GDM1 (cell line): ENCODE measurements around the gene CMIP.
A peak's percentile ranks its signal among the peaks of the same experiment; 100 is the strongest.
"Not testable (repeated sequence)": the region's sequence is repeated elsewhere in the genome, so short reads cannot be mapped to it uniquely, and the experiment has no call there.

ENCODE experiments used
- DNase-seq: peaks from one replicate; lab custom pipeline; 2025; lab: John Stamatoyannopoulos, UW

CMIP gene

DNA sequence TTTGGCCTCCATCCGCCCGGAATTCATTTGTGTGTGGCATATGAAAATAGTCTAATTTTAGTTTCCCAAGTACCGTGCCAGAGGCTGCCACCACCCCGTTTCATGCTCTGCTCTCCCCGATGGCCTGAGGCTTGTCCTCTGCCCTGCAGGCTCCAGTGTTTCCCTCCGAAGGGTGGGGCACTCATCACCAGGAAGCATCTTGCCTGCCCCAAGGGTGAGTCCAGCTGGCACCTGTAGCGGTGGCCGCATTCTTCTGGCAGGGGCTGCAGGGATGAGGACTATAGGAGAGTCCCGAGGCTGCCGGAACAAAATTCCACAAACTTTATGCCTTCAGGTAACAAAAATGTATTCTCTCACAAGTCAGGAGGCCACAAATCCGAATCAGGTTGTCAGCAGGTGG, 23.1 kb upstream of the CMIP start:
- DNase-seq = no peak

DNA sequence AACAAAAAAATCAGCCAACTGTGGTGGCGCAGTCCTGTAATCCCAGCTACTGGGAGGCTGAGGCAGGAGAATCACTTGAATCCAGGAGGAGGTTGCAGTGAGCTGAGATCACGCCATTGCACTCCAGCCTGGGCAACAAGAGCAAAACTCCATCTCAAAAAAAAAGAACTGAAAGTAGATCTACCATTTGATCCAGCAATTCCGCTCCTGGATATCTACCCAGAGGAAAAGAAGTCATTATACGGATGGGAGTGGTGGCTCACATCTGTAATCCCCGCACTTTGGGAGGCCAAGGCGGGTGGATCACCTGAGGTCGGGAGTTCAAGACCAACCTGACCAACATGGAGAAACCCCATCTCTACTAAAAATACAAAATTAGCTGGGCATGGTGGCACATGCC, 22.5 kb upstream of the CMIP start:
- not testable (repeated sequence) for DNase-seq

DNA sequence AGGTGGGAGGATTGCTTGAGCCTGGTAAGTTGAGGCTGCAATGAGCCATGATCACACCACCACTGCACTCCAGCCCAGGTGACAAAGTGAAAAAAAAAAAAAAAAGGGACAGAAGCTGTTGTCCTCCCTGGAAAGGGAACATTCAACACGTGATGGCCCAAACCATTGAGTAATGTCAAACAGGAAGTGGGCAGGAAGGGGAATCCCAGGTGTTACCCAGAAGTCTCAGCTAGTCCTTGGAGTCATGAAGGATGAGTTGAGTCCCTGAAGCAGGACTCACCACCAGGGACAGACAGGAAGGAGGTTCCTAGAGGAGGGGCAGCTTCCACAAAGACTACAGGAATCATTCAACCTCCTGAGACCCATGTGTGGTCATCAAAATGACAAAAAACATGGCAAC, 19.8 kb upstream of the CMIP start:
- DNase-seq = no peak

DNA sequence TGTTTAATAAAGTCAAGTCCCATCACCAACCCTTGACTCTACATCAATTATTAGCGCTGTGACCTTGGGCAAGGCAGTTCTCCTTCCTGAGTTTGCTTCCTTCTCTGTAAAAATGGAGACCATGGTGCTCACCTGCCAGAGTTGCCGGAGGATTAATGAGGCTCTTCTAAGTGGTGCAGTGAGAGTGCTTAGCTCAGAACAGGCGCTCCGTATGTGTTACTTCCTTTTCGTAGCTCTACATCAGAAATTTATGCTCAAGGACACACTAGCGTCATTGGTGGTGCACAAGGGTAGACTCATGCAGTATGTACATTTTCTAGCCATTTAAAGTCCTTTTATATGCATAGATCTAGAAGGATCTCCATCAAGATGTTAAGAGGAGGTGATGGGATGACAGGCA, 17.4 kb upstream of the CMIP start:
- DNase-seq = no peak

DNA sequence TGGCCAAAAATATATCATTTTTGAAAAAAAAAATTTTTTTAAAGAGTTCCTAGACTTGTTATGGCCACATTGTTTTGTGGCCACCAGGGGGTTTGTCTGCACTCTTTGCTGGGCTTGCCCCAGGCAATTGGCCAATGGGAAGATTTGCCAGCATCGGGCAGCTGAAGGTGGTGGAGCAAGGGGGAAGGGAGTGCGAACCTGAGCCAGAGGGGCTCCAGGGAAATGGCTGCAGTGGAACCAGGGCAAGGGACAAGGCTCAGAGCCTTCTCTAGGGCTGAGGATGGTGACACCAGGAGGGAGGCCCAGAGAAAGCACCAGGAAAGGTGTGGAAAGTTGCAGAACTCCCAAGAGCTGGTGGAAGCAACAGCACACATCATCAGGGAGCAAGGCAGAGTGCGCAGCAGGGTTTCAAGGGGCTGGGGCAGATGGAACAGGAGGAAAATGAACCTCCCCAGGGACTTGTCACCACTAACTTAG, 15.5 kb upstream of the CMIP start:
- DNase-seq = no peak

DNA sequence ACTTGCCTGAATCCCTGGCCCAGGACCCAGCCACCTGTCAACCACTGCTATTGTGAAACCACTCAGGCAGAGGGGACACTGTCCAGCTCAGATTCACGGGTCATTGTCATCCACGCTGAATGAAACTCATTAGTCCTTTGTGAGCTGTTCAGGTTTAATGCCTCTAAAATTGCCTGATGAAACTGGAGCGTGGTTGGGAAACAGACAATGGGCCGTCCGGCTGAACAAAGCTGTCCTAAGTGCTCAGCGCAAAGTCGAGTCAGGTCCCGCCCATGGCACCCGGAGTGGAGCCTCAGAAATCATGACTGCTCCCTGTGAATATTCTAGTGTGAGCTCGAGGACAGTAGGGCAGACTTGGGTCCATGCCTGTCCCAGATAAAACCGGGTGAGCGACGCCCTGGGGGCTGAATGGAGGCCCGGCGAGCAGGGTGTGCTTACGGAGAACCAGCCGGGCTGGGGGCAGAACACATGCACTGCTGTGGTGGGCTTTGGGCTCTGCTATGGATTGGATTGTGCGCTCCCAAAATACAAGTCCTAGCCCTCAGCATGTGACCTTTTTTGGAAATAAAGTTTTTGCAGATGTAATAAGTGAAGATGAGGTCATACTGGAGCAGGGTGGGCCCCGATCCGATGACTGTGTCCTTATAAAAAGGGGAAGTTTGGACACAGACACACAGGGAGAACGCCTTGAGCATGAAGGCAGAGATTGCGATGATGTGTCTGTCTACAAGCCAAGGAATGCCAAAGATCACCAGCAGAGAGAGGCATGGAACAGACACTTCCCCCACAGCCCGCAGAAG, 12.9 kb upstream of the CMIP start:
- DNase-seq = no peak

DNA sequence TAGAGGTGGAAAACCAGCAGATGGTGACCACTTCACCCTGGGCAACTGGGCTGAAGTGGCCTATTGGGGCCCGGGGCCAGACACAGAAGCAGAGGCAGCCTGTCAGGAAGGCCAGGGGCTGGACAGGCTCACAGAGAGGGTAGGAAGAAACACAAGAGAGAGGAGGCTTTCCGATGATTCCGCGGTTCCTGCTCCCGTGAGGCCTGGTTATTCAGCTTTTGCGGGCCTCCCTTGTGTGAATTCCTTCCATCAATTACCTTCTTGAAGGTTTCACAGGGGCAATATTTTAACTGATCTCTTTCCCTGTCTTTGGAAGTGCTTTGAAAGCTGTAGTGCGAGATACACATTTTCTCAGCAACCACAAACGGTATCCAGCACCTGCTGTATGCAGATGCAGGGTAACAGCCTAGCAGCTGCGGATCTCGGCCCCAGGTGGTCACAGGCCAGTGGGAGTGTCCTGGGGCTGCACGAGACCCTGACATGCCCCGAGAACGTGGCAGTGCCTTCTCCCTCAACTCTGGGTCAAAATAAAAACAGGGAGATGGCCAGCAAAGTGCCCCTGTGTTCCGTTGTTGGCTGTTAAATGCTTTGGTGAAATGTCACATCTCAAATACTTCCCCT, 11.6 kb upstream of the CMIP start:
- peak; percentile 18 for DNase-seq

DNA sequence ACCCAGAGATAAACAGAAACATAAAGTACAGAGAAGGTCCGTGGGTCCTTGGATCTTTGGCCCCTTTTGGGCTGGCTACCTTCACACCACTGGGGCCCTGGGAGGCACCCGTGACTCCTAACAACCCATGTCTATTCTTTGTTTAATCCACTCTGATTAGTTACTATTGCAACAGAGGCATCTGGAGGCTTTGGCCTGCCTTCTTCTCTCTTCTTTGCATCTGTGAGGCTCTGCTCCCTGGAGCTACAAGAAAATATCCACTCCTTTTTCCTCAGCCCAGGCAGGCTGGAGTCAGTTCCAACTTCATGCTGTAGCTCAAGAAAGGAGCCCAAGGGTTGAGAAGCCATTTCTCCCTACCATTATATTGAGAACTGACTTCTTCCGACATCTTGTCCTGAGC, 9.5 kb upstream of the CMIP start:
- DNase-seq = no peak

DNA sequence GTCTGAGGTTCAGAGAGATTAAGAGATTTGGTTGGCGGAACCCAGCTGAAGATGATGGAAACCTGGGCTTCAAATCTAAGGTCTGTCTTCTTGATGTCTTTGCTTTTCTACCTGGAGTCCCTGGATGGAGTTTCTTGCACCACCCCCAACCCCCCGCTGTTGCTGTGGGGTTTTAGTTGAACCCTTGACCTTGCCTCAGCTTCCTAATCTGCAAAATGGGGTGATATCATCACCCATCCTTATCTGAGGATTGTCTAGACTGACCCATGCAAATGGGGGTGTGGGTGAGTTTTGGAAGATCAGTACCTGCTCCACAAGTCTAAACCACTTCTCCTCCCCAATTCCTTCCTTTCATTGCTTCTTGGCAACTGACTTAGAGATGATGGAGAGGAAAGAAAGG, 9.0 kb upstream of the CMIP start:
- DNase-seq = no peak

DNA sequence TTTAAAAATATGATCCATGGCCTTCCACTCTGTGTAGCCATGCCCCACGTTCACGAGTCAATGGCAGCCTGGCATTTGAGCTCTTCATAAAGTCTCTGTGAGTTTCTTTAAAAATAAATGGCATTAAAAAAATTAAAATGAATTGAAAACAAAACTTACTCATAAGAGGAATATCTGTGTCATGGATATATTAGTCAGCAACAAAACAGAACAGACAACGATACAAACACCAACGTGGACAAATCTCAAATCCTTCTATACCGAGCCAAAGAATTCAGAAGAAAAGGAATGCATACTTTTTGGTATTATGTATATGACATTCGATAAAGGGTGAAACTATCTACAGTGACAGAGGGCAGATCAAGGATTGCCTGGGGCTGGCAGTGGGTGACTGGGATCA, 8.2 kb upstream of the CMIP start:
- DNase-seq = no peak

DNA sequence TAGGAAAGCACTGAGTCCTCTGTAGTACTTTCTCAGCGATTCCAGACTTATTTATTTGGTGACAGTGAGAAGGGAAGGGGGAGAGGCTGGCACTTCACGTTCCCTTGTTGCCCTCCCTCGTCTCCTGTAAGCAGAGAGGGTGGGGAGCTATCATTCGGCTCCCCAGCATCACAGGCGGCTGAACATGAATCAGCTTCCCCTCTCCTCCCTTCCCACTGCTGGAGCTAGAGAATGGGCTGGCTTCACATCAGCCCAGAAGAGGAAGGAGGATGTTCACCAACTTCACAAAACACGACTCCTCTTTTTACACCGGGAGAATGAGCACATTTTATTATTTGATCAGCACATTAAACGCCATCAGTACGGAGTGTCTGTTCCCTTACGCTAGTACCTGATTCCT, 6.7 kb upstream of the CMIP start:
- DNase-seq = peak; percentile 3

DNA sequence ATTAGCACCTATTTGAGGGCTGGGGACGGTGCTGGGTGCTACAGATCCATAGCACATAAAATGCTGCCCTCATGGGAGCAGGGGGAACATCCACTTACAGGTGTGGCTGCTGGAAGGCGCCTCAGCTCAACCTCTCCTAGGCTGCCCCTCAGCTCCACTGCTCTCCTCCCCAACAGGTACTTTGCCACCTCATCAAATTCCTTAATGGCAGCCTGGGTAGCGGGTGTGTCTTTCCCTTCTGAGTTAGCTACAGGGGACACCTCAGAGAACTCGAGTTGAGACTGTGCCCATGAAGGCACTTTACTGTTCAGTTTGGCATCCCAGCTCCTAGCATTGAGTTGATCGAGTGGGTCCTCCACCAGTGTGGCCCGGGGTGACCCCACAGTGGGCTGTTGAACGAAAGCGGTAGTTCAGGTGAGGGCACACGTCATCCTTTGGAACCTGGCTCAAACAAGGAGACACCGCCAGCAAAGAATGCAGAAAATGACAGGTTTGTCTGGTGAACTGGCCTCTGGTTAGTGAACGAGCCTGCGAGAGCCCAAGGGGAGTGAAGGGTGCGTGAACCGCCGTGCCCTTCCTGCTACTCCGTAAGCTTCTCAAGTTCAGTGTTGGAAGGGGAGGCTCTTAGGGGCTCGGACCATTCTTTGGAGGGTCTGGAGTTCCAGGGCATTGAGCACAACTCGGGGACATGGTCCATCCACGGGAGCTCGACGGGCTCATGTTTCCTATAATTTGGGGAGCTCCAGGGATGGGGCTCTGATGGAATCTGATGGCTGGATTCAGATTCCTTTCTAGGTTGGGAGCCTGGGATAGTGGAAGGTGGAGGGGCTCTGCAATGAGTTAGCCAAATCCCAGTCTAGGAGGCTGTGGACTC, 3.5 kb upstream of the CMIP start:
- DNase-seq = no peak

DNA sequence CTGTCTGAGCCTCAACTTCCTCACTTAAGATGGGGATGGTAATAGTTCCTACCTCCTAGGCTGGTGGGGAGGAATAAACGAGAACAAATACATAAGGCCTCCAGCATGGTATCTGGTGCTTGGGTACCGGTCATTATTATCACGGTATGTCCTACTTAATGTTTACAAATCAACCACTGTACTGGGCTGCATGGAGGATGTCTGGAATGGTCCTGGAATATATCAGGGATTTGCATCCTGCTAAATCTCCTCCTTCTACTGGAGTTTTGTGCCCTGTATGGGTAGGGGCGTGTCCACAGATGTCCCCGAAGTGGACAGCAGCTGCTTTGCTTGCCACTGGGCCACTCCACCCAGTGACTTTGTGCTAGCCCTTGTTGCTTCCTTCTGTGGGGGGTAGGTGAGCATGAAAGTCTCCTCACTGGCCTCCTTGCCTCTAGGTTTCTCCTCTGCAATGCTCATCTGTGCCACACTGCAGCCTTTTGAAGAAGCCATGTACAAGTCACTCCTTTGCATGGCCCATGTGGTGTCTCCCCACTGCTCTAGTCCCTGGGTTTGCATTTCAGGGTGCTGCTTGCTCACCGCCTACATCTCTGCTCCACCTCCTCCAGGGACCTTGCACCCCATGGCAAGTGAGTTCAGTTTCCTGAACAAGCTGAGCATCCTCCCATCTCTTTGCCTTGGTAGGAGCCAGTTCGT, 2.2 kb upstream of the CMIP start:
- no peak for DNase-seq

DNA sequence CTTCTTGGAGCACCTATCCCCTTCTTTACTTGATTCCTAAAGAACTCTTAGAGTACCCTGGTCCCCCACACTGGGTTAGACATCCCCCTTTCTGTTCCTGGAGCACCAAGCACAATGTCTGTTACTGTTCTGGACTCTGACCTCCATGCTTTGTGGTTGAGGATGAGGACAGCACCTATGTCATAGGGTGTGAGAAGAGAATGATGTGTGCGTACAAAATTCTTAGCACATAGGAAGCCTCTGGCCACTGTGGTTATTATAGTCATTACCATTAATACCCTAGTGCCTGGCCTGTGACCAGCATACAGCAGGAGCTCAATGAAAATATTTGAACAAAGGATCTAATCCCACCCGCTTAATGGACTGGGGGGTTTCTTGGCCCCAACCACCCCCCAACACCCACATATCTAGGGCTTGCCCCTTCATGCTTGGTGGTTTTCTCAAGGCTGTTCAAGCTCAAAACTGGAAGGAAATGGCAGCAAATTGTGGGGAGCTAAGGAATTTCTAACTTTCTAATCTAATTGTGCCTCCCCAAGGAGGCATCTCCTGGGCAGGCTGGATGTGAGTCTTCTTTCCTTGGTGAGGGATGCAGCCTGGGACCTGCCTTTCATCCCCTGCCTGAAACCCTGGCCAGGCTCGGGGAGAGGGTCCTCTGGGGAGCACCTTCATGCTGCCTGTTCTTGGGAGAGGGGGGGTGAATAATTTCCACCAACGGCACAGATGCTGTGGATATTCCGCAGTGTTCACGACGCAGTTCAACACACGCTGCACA, 1.5 kb upstream of the CMIP start:
- DNase-seq = no peak

DNA sequence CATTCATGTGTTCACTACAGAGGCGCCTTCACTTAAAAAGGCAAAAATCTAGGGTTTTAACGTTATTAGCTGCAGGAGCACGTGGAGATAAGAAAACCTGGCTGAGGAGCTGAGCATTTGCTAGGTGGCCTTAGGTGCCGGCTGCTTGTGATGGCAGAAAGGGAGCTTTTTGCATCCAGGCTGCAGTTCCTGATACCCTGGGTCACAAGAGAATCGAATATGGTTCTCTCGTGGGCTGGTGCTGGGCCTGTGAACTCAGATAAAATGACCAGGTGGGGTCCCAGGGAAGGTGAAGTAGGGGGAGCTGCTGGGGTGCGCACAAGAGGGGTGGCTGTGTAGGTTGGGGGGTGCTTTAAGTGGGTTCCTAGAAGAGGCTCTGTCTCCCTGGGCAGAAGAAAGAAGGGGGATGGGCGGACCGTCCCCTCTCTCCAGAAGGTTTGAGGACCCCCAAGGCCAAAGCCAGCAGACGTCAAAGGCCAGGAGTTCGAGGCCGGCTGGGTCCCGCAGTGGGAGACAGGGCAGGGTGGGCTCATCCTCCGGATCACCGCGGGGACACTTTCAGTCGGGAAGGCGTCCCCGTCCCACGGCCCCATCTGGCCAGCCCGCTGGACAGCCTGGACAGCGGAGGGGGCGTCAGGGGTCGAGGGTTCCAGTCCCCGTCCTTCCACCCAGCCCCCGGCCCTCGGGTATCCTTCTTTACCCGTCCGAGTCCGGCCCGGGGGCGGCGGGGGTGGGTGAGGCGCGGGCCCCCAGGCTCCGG, 740 bp upstream of the CMIP start:
- DNase-seq = no peak

DNA sequence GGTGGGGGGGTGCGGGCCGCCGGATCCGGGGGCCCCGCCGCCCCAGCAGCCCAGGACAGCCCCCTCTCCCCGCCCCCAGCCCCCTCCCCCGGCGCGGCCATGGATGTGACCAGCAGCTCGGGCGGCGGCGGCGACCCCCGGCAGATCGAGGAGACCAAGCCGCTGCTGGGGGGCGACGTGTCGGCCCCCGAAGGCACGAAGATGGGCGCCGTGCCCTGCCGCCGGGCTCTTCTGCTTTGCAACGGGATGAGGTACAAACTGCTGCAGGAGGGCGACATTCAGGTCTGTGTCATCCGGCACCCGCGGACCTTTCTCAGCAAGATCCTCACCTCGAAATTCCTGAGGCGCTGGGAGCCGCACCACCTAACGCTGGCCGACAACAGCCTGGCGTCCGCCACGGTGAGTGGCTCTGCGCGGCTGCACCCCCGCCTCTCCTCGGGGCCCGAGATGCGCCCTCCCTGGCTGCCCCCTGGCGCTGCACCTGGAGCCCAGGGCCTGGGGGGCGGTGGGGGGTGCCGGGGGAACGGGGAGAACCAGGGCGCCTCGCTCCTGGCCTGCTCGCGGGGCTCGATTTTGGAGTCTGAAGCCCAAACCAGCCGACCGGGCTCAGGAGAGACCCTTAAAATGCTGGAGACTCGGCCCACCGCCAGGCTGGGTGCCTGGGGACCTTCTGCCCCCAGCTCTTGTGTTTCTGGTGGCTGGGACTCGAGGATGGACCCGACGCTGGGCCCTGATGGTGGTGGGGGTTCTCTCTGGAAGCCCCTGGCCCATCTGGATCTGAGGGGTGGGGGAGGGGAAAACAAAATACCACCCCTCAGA, 744 bp downstream of the CMIP start:
- DNase-seq = no peak

DNA sequence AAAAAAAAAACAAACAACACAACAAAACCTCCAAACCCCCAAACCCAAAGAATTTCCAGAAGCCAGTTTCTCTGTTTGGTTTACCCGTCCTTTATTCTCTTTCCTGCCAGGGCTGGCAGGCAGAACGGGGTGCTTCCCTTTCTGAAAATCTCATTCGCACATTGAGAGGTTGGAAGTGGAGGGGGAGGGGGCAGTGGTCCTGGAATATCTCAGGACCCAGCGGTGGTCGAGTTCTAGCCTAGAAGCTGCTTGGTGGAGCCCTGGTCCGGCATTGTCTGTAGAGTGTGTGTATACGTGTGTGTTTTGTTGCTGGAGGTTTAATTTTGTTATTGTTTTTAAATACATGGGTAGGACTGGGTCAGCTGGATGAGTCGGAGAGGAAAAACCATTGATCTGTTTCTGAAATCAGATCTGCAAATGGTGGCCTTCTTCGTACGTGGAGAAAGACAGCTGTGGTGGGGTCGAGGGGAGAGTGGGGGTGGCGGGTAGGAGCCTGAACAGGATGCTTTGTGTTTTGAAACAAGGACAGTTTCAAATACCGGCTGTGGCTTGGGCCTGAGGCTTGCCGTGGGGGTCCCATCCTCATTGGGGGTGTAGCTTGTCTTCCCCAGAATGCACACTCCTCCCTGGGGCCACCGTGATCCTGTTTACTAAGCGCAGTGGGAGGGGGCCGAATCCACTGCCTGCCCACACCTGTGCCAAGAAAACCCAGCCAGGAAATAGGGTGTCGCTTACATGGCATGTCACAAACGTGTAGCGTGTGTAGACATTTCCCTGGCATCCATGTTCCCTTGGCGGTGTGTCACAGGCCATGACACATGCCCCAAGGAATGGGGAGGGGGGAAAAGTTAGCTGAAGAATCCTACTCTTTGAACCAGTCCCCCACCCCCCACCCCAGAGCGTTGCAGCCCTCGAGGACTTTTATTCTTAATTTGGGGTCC, 1.6 kb downstream of the CMIP start:
- no peak for DNase-seq

DNA sequence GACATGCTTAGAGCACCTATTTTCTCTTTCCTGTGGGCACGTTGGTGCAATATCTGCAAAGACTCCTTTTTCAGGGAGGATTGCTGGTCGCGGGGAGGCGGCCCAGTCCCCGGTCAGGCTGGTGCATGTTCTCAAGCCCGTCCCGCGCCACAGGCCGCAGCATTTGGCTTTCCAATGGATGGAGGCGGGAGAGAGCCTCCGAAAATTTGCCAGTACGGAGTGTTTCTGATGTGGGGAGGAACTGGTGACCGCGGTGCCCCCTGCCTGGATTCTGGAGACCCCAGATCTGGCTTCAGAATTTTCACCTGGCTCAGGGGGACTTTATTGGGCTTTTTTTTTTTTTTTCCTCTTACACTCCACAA, 2.3 kb downstream of the CMIP start:
- no peak for DNase-seq
